ENCODE measurements around the gene CDC42BPA. TPM values are rescaled to one million over a fixed set of nuclear protein-coding genes. Genes with fewer than 3 reads are reported as not detected.

CDC42BPA gene
- total RNA-seq, 1 experiment from 2014 or later: 46.4 TPM

DNA sequence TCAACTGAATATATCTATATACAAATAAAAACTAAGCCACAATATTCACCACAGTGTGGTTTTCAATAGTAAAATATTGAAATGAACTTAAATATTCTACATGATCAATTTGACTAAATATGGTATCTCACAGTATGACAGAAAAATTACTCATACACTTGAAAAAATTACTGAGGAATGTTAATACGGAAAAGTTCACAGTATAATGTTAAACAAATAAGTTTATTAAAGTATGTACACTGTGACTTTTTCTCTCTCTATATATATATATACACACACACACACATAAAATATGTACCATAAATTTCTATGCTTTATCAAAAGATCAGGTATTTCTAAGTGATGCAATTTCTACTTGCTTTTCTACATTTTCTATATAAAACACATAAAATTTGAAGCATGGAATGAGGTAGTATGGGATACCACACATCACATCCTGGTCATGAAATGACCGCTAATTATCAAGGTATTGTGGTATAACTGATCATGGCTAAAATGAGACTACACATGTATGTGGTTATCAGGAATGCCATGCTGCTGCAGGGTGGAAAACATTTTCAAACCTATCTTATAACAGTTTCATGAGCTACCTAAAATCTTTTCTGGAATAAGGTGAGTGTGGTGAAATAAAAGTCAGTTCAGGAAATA, 102.3 kb downstream of the CDC42BPA start:
- DNase-seq (ENCODE audit: low read depth in 1 of 2, low spot score in 2 of 2): no peak
- Histone ChIP-seq H3K27ac (no peak overlapping the region), H3K4me3 (no peak overlapping the region), H3K36me3 (peaks cover 3% of the 10 kb centered on the region), H3K9me3 (replicated peaks) (no peaks in the 10 kb centered on the region), H3K27me3 (replicated peaks) (no peaks in the 10 kb centered on the region), H3K4me1 (replicated peaks) (no peaks in the 10 kb centered on the region)

DNA sequence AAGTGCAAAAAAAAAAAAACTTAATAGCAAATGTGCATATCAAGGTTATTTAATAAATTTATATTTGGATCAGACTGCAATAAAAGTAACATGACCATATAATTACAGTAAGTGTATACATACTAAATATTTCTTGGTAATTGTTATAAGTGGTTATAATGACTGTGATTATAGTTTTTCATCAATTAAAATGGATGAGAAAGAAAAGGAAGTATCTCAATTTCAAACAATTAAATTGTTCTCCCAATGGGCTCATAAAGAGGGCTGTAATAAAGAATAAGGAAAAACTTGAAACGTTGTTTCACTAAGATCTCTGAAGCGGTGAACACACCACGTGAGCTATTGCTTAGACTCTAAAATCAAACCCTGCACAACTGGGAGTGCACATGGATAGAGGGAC, 104.1 kb downstream of the CDC42BPA start:
- H3K9me3 ChIP-seq (replicated peaks): no peaks in the 10 kb centered on the region
- no peak overlapping the region for H3K4me3 ChIP-seq
- H3K4me1 ChIP-seq (replicated peaks): no peaks in the 10 kb centered on the region
- H3K27me3 ChIP-seq (replicated peaks): no peaks in the 10 kb centered on the region
- DNase-seq (ENCODE audit: low read depth in 1 of 2, low spot score in 2 of 2): no peak
- no peak overlapping the region for H3K27ac ChIP-seq
- H3K36me3 ChIP-seq: peaks cover 7% of the 10 kb centered on the region

DNA sequence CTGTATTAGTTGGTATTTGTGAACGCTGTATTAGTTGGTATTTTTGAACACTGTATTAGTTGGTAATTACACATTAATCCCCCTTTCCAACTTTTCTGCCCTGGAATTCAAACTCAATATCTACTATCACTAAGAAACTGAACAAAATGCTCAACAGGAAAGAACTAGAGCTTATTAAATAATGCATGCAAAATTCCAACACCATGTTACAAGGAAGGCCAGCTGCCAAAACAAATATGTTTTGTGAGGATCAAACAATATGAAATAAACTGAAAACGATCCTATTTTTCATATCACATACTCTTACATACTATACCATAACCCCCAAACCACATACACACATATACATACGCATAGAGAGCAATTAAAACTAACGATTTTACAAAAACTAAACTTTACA, 104.9 kb downstream of the CDC42BPA start:
- Histone ChIP-seq H3K36me3 (peaks cover 4% of the 10 kb centered on the region), H3K4me1 (replicated peaks) (no peaks in the 10 kb centered on the region), H3K27ac (no peak overlapping the region), H3K9me3 (replicated peaks) (no peaks in the 10 kb centered on the region), H3K4me3 (no peak overlapping the region), H3K27me3 (replicated peaks) (no peaks in the 10 kb centered on the region)
- no peak for DNase-seq (ENCODE audit: low read depth in 1 of 2, low spot score in 2 of 2)

DNA sequence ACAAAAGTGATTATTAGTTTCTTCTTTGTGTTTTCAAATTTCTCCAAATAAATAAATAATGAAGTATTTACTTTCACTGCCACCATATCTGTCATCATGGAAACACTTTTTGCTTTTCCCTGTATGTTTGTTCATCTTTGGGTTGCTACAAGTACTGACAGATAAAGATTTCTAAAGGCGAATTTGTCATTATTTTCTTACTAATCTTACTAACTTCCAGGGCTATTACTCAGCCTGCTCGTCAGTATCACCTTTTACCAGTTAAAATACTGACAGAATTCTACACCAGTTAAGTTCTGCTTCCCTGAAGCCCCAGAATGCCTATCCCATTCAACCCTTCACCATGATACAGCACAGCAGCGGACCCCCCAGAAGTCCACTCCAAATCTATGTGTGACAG, 106.1 kb downstream of the CDC42BPA start:
- Histone ChIP-seq H3K9me3 (replicated peaks) (no peaks in the 10 kb centered on the region), H3K27ac (no peak overlapping the region), H3K4me3 (no peak overlapping the region), H3K4me1 (replicated peaks) (no peaks in the 10 kb centered on the region), H3K27me3 (replicated peaks) (no peaks in the 10 kb centered on the region), H3K36me3 (peaks cover 4% of the 10 kb centered on the region)
- DNase-seq (ENCODE audit: low read depth in 1 of 2, low spot score in 2 of 2): no peak

DNA sequence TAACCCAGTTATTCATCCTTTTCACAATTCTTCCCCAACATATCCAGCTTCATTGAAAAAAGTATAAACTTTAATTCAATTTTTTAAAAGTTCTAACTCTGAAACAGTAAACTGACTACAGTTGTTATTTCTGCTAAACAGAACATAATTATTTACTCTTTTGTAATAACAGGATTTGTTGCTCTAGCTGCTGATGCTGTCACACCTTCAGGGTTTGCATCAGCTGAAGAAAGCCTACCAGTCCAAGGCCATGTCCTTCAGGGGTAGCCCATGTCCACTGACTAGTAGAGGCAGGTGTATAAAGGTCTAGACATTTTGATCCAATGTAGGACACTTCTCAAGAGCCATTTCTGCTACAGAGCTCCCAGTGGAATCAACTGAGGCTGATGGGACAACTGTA, 107.7 kb downstream of the CDC42BPA start:
- no peak for DNase-seq (ENCODE audit: low read depth in 1 of 2, low spot score in 2 of 2)
- no peak overlapping the region for H3K27ac ChIP-seq
- no peaks in the 10 kb centered on the region for H3K27me3 ChIP-seq (replicated peaks)
- no peaks in the 10 kb centered on the region for H3K4me1 ChIP-seq (replicated peaks)
- H3K9me3 ChIP-seq (replicated peaks): no peaks in the 10 kb centered on the region
- peaks cover 4% of the 10 kb centered on the region for H3K36me3 ChIP-seq
- H3K4me3 ChIP-seq: no peak overlapping the region

DNA sequence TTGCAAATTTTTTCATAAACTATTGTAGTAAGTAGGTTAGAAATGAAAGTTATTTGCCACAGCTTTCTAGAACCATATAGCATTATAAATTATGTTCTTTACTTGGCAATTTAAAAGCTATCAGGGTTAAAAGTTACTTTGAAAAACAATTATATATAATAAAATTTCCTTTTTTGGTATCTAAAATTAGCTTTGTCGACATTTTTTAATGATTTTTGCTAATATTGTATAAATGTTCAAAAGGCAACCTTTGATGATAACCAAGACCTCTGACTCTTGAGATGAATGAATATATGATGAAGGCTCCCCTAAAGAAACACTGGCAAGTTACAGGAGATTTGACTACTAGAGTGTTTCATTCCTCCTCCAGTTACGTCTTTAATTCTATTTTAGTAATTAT, 121.2 kb downstream of the CDC42BPA start:
- Histone ChIP-seq H3K27me3 (replicated peaks) (no peaks in the 10 kb centered on the region), H3K36me3 (peaks cover 15% of the 10 kb centered on the region; the same call in 1 of the 2 replicates), H3K4me3 (no peak overlapping the region), H3K9me3 (replicated peaks) (no peaks in the 10 kb centered on the region), H3K4me1 (replicated peaks) (no peaks in the 10 kb centered on the region), H3K27ac (no peak overlapping the region)
- DNase-seq (ENCODE audit: low read depth in 1 of 2, low spot score in 2 of 2): no peak

DNA sequence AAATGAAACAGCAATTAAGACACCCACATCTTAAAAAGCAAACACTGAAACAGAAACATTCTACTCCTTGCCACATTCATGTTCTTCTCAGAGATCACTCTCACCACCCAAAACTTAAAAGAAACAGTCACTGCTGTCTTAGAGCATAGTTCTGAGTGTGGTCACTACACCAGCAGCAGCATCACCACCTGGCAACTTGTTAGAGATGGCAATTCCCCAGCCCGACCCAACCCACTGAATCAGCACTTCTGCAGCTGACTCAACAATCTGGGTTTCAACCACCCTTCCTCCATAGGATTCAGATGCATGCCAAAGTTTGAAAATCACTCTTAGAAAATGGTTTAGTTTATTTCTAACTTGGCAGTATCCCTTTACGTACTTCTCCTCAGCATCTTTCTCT, 126.1 kb downstream of the CDC42BPA start:
- no peaks in the 10 kb centered on the region for H3K9me3 ChIP-seq (replicated peaks)
- H3K4me1 ChIP-seq (replicated peaks): no peaks in the 10 kb centered on the region
- H3K4me3 ChIP-seq: no peak overlapping the region
- H3K36me3 ChIP-seq: peaks cover 9% of the 10 kb centered on the region; the same call in 1 of the 2 replicates
- H3K27me3 ChIP-seq (replicated peaks): no peaks in the 10 kb centered on the region
- peak; percentile 14 to 55 for DNase-seq (ENCODE audit: low read depth in 1 of 2, low spot score in 2 of 2)
- no peak overlapping the region for H3K27ac ChIP-seq

DNA sequence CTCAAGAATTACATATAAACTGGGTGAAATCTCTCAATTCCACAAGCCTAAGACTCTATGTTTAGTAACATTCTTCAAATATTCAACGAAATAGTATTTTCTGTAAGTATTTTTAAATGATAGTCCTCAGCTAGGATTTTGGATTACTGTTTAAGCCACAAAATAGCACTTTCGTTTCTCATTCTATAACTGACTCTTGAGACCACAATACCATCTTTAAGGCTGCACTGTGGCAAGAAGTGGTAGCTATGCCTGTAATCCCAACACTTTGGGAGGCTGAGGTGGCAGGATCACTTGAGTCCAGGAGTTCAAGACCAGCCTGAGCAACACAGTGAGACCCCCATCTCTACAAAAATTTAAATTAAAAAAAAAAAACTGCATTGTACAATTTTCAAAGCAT, 126.7 kb downstream of the CDC42BPA start:
- no peak overlapping the region for H3K27ac ChIP-seq

DNA sequence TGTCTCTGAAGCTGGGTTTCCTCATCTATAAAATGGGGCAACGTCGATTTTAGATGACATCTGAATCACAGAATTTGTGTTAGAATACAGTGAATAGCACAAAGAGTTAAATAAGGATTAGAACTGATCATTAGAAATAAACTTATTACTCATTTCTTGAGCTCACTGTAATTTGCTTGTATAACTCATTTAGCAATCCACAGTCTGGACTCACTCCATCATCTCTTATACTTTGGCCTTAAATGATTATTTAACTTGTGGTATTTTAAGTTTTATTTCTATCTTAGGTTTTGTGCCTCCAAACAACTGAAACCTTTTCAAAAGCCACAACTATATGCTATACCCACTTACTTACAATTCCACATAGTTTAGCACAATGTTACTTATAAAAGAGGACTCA, 128.0 kb downstream of the CDC42BPA start:
- no peak for DNase-seq (ENCODE audit: low read depth in 1 of 2, low spot score in 2 of 2)
- H3K4me3 ChIP-seq: no peak overlapping the region

More for the DNA sequence above, 126.7 kb downstream of the CDC42BPA start:
- no peak overlapping the region for H3K4me3 ChIP-seq
- no peaks in the 10 kb centered on the region for H3K4me1 ChIP-seq (replicated peaks)
- no peaks in the 10 kb centered on the region for H3K9me3 ChIP-seq (replicated peaks)
- no peaks in the 10 kb centered on the region for H3K27me3 ChIP-seq (replicated peaks)
- DNase-seq (ENCODE audit: low read depth in 1 of 2, low spot score in 2 of 2): no peak
- peaks cover 7% of the 10 kb centered on the region; the same call in 1 of the 2 replicates for H3K36me3 ChIP-seq

DNA sequence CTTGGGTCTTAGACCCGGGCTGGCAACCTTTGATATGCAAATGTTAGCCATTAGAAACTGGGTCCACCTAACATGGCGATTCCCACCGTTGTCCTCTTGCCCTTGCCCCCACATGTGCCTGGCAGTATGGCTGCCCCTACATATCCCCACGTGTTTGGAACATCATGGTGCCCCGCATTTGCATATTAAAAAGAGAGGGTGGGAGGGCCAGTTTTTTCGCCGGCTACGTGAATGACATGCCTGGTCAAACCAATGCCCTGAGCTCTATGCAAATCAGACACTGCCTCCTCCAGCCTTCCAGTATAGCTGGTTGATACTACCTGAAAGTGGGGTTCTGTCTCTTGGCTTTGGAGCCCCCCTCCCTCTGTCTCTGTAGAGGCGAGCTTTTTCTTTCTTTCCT, 133.0 kb downstream of the CDC42BPA start:
- Histone ChIP-seq H3K27ac (no peak overlapping the region), H3K36me3 (0 out of 2 replicates have a peak, but pooled peaks cover 14% of the 10 kb centered on the region), H3K27me3 (replicated peaks) (no peaks in the 10 kb centered on the region), H3K4me3 (no peak overlapping the region), H3K4me1 (replicated peaks) (no peaks in the 10 kb centered on the region), H3K9me3 (replicated peaks) (no peaks in the 10 kb centered on the region)
- no peak for DNase-seq (ENCODE audit: low read depth in 1 of 2, low spot score in 2 of 2)

More for the DNA sequence above, 128.0 kb downstream of the CDC42BPA start:
- Histone ChIP-seq H3K27ac (no peak overlapping the region), H3K9me3 (replicated peaks) (no peaks in the 10 kb centered on the region), H3K27me3 (replicated peaks) (no peaks in the 10 kb centered on the region), H3K4me1 (replicated peaks) (no peaks in the 10 kb centered on the region), H3K36me3 (peaks cover 7% of the 10 kb centered on the region; the same call in 1 of the 2 replicates)

DNA sequence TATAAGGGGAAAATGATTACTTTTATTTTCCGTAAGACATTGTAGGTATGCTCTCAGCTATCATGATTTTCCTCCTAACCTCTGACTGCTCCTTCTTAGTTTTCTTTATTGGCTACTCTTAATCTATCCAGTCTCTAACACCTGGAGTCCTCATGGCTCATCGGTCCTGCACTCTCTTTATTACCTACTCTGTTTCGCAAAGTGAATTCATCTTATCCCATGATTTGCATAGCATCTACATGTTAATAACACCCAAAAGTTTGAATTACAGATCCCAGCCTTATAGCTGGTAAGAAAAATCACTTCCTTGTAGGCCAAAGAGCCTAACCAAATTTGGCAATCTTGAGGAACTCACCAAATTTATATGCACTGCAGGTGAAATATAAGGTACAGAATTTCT, 136.3 kb downstream of the CDC42BPA start:
- H3K4me3 ChIP-seq: no peak overlapping the region
- no peak for DNase-seq (ENCODE audit: low read depth in 1 of 2, low spot score in 2 of 2)
- H3K9me3 ChIP-seq (replicated peaks): no peaks in the 10 kb centered on the region
- peaks cover 23% of the 10 kb centered on the region; the same call in 1 of the 2 replicates for H3K36me3 ChIP-seq
- H3K27ac ChIP-seq: no peak overlapping the region
- no peaks in the 10 kb centered on the region for H3K27me3 ChIP-seq (replicated peaks)
- H3K4me1 ChIP-seq (replicated peaks): no peaks in the 10 kb centered on the region

DNA sequence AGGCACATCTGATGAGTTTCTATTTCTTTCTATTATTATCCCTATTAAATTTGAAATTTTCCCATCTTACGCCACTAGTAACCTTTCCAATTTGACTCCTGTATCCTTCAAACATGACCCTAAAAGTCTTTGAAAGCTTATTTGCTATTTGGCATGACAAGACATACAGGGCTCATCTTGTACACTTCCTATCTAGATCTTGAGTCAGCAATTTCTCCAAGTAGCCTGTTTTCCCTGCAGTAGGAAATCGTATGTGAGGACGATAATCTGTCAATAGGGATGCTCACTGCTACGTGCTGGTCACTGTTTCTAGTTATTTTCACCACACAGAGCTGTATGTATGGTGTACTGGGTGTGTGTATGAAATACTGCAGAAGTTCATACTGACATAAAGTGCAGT, 142.7 kb downstream of the CDC42BPA start:
- no peaks in the 10 kb centered on the region for H3K9me3 ChIP-seq (replicated peaks)
- no peaks in the 10 kb centered on the region for H3K4me1 ChIP-seq (replicated peaks)
- H3K27ac ChIP-seq: no peak overlapping the region
- peaks cover 10% of the 10 kb centered on the region; the same call in 1 of the 2 replicates for H3K36me3 ChIP-seq
- no peak overlapping the region for H3K4me3 ChIP-seq
- DNase-seq (ENCODE audit: low read depth in 1 of 2, low spot score in 2 of 2): no peak
- H3K27me3 ChIP-seq (replicated peaks): no peaks in the 10 kb centered on the region

DNA sequence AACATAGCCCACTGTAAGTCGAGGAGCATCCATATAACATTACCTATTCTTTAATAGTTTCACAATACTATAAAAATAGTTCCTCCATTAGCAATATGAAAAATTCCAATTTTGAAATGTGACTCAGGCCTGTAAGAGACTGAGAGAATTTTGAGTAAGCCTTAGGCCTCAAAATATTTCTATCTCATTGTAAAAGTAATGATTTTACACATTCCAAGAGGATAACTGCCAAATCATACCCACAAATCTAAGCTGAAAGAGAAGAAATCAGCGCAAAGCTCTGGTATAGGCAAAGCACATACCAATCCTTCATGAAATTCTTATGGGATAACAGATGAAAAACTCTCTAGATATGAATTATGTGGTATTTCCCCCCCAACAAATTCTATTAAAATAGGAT, 144.1 kb downstream of the CDC42BPA start:
- no peak overlapping the region for H3K27ac ChIP-seq

DNA sequence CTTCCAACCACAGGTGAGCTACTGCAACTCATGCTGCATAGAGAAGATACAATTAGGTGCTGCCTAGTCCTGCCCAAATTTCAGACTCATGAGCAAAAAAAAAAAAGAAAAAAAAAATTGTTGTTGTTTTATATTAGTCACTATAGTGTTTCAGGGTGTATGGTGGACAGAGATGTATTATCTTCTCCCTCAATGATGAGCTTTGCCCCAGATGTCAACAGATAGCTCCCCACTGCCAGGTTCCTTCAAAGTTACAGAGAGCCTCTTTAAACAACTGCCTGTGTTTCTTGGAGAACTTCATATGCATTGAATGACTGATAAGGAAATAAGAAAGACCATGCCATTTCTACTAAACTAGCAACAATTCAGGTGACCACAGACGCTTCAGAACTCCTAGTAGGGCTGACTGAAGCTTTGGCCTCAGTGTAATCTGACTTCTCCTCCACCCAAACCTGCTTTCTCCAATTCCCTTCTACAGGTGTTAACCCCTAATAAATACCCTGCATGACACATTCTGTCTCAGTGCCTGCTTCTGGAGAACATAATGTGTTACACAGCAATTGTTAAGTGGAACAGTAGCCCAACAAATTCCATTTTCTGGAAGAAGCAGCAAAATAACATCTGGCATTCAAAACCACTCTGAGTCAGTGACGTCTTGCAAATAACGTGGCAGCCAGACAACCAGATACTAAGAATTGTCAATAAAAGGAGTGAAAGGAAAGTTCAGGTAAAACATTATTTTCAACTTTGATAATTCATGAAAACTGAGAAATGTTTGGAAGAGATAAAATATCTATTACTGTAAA, 147.7 kb downstream of the CDC42BPA start:
- H3K27ac ChIP-seq: no peak overlapping the region
- DNase-seq (ENCODE audit: low read depth in 1 of 2, low spot score in 2 of 2): no peak
- H3K4me1 ChIP-seq (replicated peaks): peaks cover 13% of the 10 kb centered on the region
- H3K9me3 ChIP-seq (replicated peaks): no peaks in the 10 kb centered on the region
- H3K36me3 ChIP-seq: peaks cover 6% of the 10 kb centered on the region; the same call in 1 of the 2 replicates
- no peak overlapping the region for H3K4me3 ChIP-seq
- no peaks in the 10 kb centered on the region for H3K27me3 ChIP-seq (replicated peaks)

More for the DNA sequence above, 144.1 kb downstream of the CDC42BPA start:
- Histone ChIP-seq H3K36me3 (peaks cover 16% of the 10 kb centered on the region), H3K9me3 (replicated peaks) (no peaks in the 10 kb centered on the region), H3K4me1 (replicated peaks) (no peaks in the 10 kb centered on the region), H3K4me3 (no peak overlapping the region), H3K27me3 (replicated peaks) (no peaks in the 10 kb centered on the region)
- DNase-seq (ENCODE audit: low read depth in 1 of 2, low spot score in 2 of 2): no peak

Data from SJSA1 (cell line).